H1 (cell line): Measurements from ENCODE around the gene DCUN1D3. TPM values are rescaled to one million over a fixed set of nuclear protein-coding genes. Genes with fewer than 3 reads are reported as not detected.
"Not testable (repeated sequence)": the region's sequence is repeated elsewhere in the genome, so short reads cannot be mapped to it uniquely, and the experiment has no call there.

ENCODE experiments used
- CTCF ChIA-PET: fragments of 300-600 bp; sonication (Branson Sonifier 250); formaldehyde crosslinking; loops from one replicate; lab custom pipeline; 2021; ENCODE audit not compliant: partially characterized antibody; lab: Charles Lee
- POLR2A ChIA-PET: fragments of 300-600 bp; sonication (Branson Sonifier 250); formaldehyde crosslinking; loops from one replicate; lab custom pipeline; 2021; ENCODE audit warnings: inconsistent platforms; ENCODE audit not compliant: partially characterized antibody; lab: Charles Lee
- DNase-seq, 2 experiments: peaks; one replicate each; pipeline versions ENCODE4 v3.0.0 to v3.0.0-alpha.2; 2010 to 2022; ENCODE audit warnings: low spot score in 2 of 2, low read depth in 1 of 2, mixed read lengths in 1 of 2
- FAIRE-seq: peaks from 2 replicates; lab custom pipeline; 2011; peaks lifted over from hg19 to GRCh38; lab: Jason Lieb, UNC
- H2AFZ ChIP-seq: 2 replicates; pipeline ENCODE4 v1.8.1; 2012; ENCODE audit warnings: low read length, inconsistent platforms
- H2AK5ac ChIP-seq: 2 replicates; pipeline ENCODE4 v1.6.1; 2013; ENCODE audit warnings: low read depth, low read length
- H2BK120ac ChIP-seq: replicated peaks from 2 replicates; pipeline ENCODE3; 2013; ENCODE audit warnings: low read depth, low read length, inconsistent platforms
- H2BK12ac ChIP-seq: 2 replicates; pipeline ENCODE4 v1.6.1; 2013; ENCODE audit warnings: low read depth, low read length
- H2BK15ac ChIP-seq: 2 replicates; pipeline ENCODE4 v1.6.1; 2013; ENCODE audit warnings: low read length
- H2BK20ac ChIP-seq: 2 replicates; pipeline ENCODE4 v1.6.1; 2013; ENCODE audit warnings: low read length
- H2BK5ac ChIP-seq: 2 replicates; pipeline ENCODE4 v1.6.1; 2013; ENCODE audit warnings: low read depth, low read length
- H3K14ac ChIP-seq: 2 replicates; pipeline ENCODE4 v1.6.1; 2013; ENCODE audit warnings: inconsistent platforms; ENCODE audit not compliant: insufficient read length
- H3K18ac ChIP-seq: 2 replicates; pipeline ENCODE4 v1.6.1; 2013; ENCODE audit warnings: low read length; ENCODE audit errors: extremely low read depth
- H3K23ac ChIP-seq: 2 replicates; pipeline ENCODE4 v1.6.1; 2013; ENCODE audit warnings: inconsistent platforms; ENCODE audit not compliant: insufficient read length
- H3K23me2 ChIP-seq: 2 replicates; pipeline ENCODE4 v1.6.1; 2013; ENCODE audit warnings: low read depth, low read length
- H3K27ac ChIP-seq: 2 replicates; pipeline ENCODE4 v1.6.1; 2011; ENCODE audit warnings: low read depth, low read length, inconsistent platforms
- H3K27me3 ChIP-seq, 4 experiments: replicated peaks in 1 of 4; 1 replicate in 1 of 4; 2 replicates in 3 of 4; pipeline versions ENCODE4 v1.6.1 to v1.8.1; 2011 to 2013; ENCODE audit warnings: low read length in 3 of 4, mild to moderate bottlenecking in 3 of 4, inconsistent platforms in 2 of 4, mixed read lengths in 2 of 4, moderate library complexity in 1 of 4; ENCODE audit not compliant: control insufficient read depth in 3 of 4, insufficient read depth in 3 of 4; ENCODE audit errors: extremely low read depth in 1 of 4
- H3K36me3 ChIP-seq, 4 experiments: 2 replicates each; pipeline versions ENCODE4 v1.6.1 to v1.8.1; 2011 to 2013; ENCODE audit warnings: mild to moderate bottlenecking in 4 of 4, low read length in 3 of 4, moderate library complexity in 2 of 4, control low read depth in 1 of 4, inconsistent platforms in 1 of 4; ENCODE audit not compliant: insufficient read depth in 4 of 4, control insufficient read depth in 2 of 4
- H3K4ac ChIP-seq: replicated peaks from 2 replicates; pipeline ENCODE3; 2013; ENCODE audit warnings: low read length, low read depth, mixed read lengths, inconsistent platforms; ENCODE audit not compliant: insufficient read length
- H3K4me1 ChIP-seq, 4 experiments: replicated peaks in 1 of 4; 1 replicate in 1 of 4; 2 replicates in 3 of 4; pipeline versions ENCODE4 v1.6.1 to v1.8.1; 2011 to 2013; ENCODE audit warnings: low read length in 3 of 4, inconsistent platforms in 2 of 4, mixed read lengths in 1 of 4; ENCODE audit not compliant: insufficient read depth in 4 of 4, control insufficient read depth in 3 of 4
- H3K4me2 ChIP-seq, 2 experiments: 2 replicates each; pipeline versions ENCODE4 v1.6.1 to v1.8.1; 2011 to 2013; ENCODE audit warnings: low read depth in 2 of 2, low read length in 2 of 2, control low read depth in 1 of 2, inconsistent platforms in 1 of 2, mild to moderate bottlenecking in 1 of 2; ENCODE audit not compliant: insufficient read depth in 1 of 2
- H3K4me3 ChIP-seq, 4 experiments: fragments of 200-600, 300-600 bp in 1 of 4; sonication (generic), shearing (Covaris generic), sonication (Bioruptor Twin) in 1 of 4; 2 replicates each; pipeline versions ENCODE4 v1.5.1 to v1.8.1; 2011 to 2016; ENCODE audit warnings: low read length in 4 of 4, low read depth in 3 of 4, control low read depth in 2 of 4, inconsistent platforms in 2 of 4, mild to moderate bottlenecking in 2 of 4, mixed read lengths in 1 of 4, moderate library complexity in 1 of 4; ENCODE audit not compliant: insufficient read depth in 2 of 4; ENCODE audit errors: extremely low read depth in 1 of 4
- H3K56ac ChIP-seq: replicated peaks from 2 replicates; pipeline ENCODE3; 2013; ENCODE audit warnings: low read depth, mild to moderate bottlenecking, mixed read lengths, low read length, inconsistent platforms; ENCODE audit not compliant: insufficient read length
- H3K79me1 ChIP-seq: 2 replicates; pipeline ENCODE4 v1.6.1; 2013; ENCODE audit warnings: low read depth, low read length, control low read depth
- H3K79me2 ChIP-seq, 2 experiments: 2 replicates each; pipeline versions ENCODE4 v1.6.1 to v1.8.1; 2012 to 2013; ENCODE audit warnings: low read length in 2 of 2, mild to moderate bottlenecking in 2 of 2, inconsistent platforms in 1 of 2; ENCODE audit not compliant: insufficient read depth in 2 of 2, control insufficient read depth in 1 of 2
- H3K9ac ChIP-seq, 4 experiments: replicated peaks in 1 of 4; 1 replicate in 1 of 4; 2 replicates in 3 of 4; pipeline versions ENCODE4 v1.6.1 to v1.8.1; 2011 to 2013; ENCODE audit warnings: low read depth in 3 of 4, low read length in 3 of 4, control low read depth in 2 of 4, mild to moderate bottlenecking in 2 of 4, moderate library complexity in 2 of 4, inconsistent platforms in 1 of 4; ENCODE audit errors: extremely low read depth in 1 of 4
- H3K9me3 ChIP-seq, 2 experiments: 2 replicates each; pipeline versions ENCODE4 v1.6.1 to v1.8.1; 2012 to 2013; ENCODE audit warnings: mild to moderate bottlenecking in 2 of 2, moderate library complexity in 2 of 2, control low read depth in 1 of 2, inconsistent platforms in 1 of 2, low read depth in 1 of 2, low read length in 1 of 2, mixed read lengths in 1 of 2; ENCODE audit not compliant: insufficient read depth in 2 of 2
- H4K20me1 ChIP-seq, 2 experiments: replicated peaks in 1 of 2; 2 replicates each; pipeline versions ENCODE3 to v1.8.1; 2011 to 2013; ENCODE audit warnings: inconsistent platforms in 2 of 2, low read length in 2 of 2, mild to moderate bottlenecking in 1 of 2; ENCODE audit not compliant: insufficient read depth in 2 of 2, control insufficient read depth in 1 of 2
- H4K5ac ChIP-seq: 2 replicates; pipeline ENCODE4 v1.6.1; 2013; ENCODE audit warnings: low read length, low read depth, mixed read lengths, inconsistent platforms; ENCODE audit not compliant: insufficient read length
- H4K8ac ChIP-seq: 2 replicates; pipeline ENCODE4 v1.8.0; 2013; ENCODE audit warnings: mild to moderate bottlenecking, moderate library complexity, low read length, inconsistent platforms; ENCODE audit not compliant: insufficient read depth; ENCODE audit errors: extremely low read depth
- H4K91ac ChIP-seq: replicated peaks from 2 replicates; pipeline ENCODE3; 2013; ENCODE audit warnings: low read length, mixed read lengths, inconsistent platforms; ENCODE audit not compliant: insufficient read length
- WGBS, 2 experiments: shearing (Covaris generic) in 1 of 2; methylation state at CpG; one replicate each; pipeline versions ENCODE4 v1.1.6 to v1.1.7; 2013 to 2015; ENCODE audit warnings: low lambda C conversion rate in 2 of 2, mixed read lengths in 2 of 2, inconsistent platforms in 1 of 2, low coverage in 1 of 2, missing lambda C conversion rate in 1 of 2; ENCODE audit not compliant: insufficient replicate concordance in 2 of 2, insufficient coverage in 1 of 2, insufficient read length in 1 of 2; ENCODE audit errors: extremely low coverage in 1 of 2, missing lambda C conversion rate in 1 of 2; 5-methylcytosine and 5-hydroxymethylcytosine counted together
- polyA plus RNA-seq, 7 experiments: library from polyadenylated mRNA; depleted of rRNA in 3 of 7; stranded (reverse) in 5 of 7; unstranded in 2 of 7; fragments of >200 nt in 5 of 7; fragments of 200-250 nt in 2 of 7; gene quantifications; 1 replicate in 5 of 7; 2 replicates in 1 of 7; 4 replicates in 1 of 7; pipeline versions ENCODE4 v1.2.1 to v1.2.3, GENCODE V29; 2011 to 2013; ENCODE audit warnings: missing spikeins in 2 of 7, mixed read lengths in 2 of 7
- total RNA-seq: library from RNA; stranded (reverse); fragmentation: NEBNext Ultra II Directional; extraction: Animal tissue kit (Norgen Biotek cat#: 25700); gene quantifications from 2 replicates; pipeline ENCODE4 v1.2.1, GENCODE V29; 2021

DCUN1D3 gene
- total and polyA plus RNA-seq, 2 of the 8 experiments (the other 6 are each of a cell fraction or from before 2014, with no cell fraction given), result 3.5 to 18.2 TPM

DNA sequence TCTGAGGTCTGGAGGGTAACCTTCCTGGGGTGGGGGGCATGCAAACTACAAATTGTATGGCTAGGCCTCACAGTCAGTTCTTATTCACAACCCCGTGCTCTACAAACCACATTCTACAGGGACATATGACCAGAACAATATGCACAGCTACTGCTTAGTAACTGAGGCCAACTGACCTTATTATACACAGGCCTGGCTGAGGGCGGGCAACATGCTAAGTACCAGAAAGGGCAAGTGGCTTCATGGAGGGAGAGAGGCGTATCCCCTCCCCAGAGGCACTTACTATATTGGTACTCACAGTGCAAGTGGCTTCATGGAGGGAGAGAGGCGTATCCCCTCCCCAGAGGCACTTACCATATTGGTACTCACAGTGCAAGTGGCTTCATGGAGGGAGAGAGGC is 39.2 kb downstream of the DCUN1D3 start:
- H2BK20ac ChIP-seq, DNase-seq, H4K8ac ChIP-seq, H4K20me1 ChIP-seq, H2BK15ac ChIP-seq, H3K23ac ChIP-seq, H2BK120ac ChIP-seq, H3K9ac ChIP-seq, H3K23me2 ChIP-seq, H4K5ac ChIP-seq, H3K79me1 ChIP-seq, H3K4ac ChIP-seq, H4K91ac ChIP-seq, H2AFZ ChIP-seq, H3K56ac ChIP-seq, H2BK12ac ChIP-seq, H3K18ac ChIP-seq, CTCF ChIA-PET, H2BK5ac ChIP-seq, H3K14ac ChIP-seq, H3K9me3 ChIP-seq, H3K27me3 ChIP-seq, H3K4me1 ChIP-seq, H3K4me2 ChIP-seq, H3K4me3 ChIP-seq, H3K27ac ChIP-seq, FAIRE-seq, H2AK5ac ChIP-seq: not testable (repeated sequence)
- H3K36me3 ChIP-seq, result peaks cover 0 to 13% (median 2%) of the 10 kb centered on the region in 4 experiments; a peak in 3 of 8 replicates
- 83% methylated on average over 3 of the region's 4 CpGs; no CpG with 5 or more reads in 1 of the 2 experiments for WGBS, 2 experiments
- POLR2A ChIA-PET, result interaction anchor here (1.0 kb wide), 1 partner anchor 40 kb away, joined by 3 read pairs; the partner anchor contains the start of gene LYRM1
- H3K79me2 ChIP-seq, result peaks cover 3 to 37% of the 10 kb centered on the region in 2 experiments; a peak in 2 of 4 replicates
